Amniotic epithelial cell (primary cell): Measurements from ENCODE around the gene CORIN.
"Not testable (repeated sequence)": the region's sequence is repeated elsewhere in the genome, so short reads cannot be mapped to it uniquely, and the experiment has no call there.

Source experiments
- DNase-seq: peaks from one replicate; pipeline ENCODE4 v3.0.0-alpha.2; 2010; ENCODE audit warnings: low read depth

The CORIN gene

GRCh38 chr4:47771020-47771419 is 66.8 kb downstream of the CORIN start:
- DNase-seq: no peak

DNA sequence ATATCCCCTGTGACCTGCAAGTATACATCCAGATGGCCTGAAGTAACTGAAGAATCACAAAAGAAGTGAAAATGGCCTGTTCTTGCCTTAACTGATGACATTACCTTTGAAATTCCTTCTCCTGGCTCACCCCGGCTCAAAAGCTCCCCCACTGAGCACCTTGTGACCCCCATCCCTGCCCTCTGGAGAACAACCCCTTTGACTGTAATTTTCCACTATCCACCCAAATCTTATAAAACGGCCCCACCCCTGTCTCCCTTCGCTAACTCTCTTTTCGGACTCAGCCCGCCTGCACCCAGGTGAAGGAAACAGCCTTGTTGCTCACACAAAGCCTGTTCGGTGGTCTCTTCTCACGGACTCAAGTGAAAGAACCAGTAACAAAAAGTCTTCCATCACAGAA is 69.9 kb downstream of the CORIN start:
- DNase-seq: not testable (repeated sequence)

DNA sequence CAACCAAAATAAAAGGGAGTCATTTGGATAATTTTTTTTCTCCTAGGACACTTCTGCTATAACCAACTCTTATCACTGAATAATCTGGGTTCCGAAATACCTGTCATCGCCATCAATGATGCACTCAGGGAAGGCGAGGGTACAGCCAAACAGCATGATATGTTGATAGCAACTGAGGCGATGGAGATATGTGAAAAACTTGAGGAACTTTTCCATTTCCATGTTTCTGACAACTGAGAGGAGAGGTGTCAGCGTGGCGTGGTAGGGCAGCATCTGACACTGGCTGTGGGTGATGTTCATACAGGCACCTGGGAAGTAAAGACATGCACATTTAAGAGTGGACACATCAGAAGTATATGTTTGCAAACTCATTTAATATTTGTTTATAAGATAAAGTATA is 74.6 kb downstream of the CORIN start:
- no peak for DNase-seq

- DNase-seq: no peak
Measured at GRCh38 chr4:47762376-47763266, 75.2 kb downstream of the CORIN start.

GRCh38 chr4:47753316-47753715 is 84.6 kb downstream of the CORIN start:
- not testable (repeated sequence) for DNase-seq

GRCh38 chr4:47752214-47752613 is 85.7 kb downstream of the CORIN start:
- no peak for DNase-seq

DNA sequence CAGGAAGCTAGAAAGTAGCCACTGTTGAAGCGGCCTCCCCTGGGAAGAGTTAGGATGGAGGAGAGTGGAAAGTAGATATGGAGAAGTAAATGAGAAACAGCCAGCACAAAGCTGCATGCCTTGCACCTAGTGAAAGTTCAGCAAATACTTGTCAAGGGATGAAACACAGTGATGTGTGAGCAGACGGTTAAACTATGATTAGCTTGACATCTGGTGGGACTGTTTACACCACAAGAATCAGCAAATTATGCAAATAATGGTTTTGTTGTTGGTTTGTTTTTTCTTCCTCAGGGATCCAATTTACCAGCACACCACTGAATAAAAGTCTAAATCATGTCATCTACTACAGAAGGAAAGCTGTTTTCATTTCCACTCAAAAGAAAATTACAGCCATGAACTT is 87.1 kb downstream of the CORIN start:
- DNase-seq: no peak

DNA sequence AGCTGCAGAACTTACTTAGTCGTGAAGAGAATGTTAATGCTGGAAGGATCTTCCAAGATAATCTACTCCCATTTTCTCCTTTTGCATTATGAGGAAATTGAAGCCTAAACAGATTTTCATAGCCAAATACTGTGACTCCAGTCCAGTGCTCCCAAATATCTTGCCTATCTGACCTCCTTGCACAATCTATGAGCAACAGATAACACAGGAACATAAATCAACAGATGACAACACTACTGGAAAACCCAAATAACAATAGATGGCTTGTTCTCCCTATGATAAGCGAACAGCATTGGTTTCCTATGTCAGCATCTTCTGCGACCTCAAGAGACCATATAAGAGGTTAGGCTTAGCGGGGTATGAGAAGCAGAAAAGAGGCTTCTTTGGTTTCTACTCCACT is 88.0 kb downstream of the CORIN start:
- DNase-seq: peak; percentile 57

DNA sequence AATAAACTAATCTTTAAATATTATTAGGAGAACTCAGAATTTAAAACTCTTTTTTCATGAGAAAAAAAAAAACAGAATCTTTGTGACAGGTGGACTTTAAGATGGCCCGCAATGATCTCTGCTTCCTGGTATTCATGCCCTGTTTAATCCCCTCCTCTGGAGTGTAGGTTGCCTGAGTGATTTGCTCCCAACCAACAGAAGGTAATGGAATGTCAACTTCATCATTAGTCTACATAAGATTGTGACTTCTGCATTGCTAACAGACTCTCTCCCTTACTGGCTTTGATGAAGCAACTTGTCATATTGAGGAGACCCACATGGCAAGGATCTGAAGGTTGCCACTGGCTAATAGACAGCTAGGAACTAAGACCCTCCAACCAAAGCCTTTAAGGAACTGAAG is 88.8 kb downstream of the CORIN start:
- no peak for DNase-seq

- DNase-seq: no peak
Measured at GRCh38 chr4:47747846-47748494, 89.9 kb downstream of the CORIN start.

DNA sequence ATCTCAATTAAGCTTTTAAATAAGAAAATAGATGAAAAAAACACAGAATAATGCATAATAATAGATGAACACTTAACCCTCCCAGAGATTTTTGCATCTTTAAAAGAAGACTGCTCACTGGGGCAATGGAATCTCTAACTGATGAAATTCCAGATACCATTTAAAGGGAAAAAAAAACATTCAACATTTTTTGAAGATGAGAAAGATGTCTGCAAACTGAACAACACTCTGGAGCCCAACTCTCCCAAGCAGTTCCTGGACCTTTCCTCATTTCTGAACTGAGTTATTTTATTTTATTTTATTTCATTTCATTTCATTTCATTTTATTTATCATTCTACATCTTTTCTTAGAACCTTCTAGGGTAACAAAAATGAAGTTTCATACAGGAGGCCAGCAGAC is 90.7 kb downstream of the CORIN start:
- DNase-seq: peak; percentile 10

- peak; percentile 4 for DNase-seq
Measured at GRCh38 chr4:47746122-47746521, 91.7 kb downstream of the CORIN start.

DNA sequence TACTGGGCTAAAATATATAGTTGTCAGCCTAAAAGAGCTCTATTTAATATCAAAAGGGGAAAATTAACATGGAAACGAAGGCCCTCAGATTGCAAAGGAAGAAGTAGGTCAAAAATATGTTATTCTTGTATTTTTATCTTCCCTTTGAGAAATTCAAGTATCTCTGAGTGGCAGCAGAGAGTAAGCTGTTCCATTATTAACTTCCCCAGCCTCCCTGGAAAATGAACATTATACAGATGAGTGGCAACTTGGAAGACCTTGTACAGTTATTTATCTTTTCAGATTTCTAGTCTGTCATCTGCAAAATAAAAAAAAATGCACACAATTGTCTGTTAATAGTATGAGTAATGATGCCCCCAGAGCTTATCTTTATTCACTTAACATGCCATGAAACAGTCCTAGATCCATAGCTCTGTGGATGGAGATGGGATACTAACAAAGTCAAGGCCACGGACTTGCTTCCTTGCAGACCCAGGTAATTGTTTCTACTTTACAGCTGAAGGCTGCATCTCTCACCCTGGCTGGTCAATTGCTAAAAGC is 93.0 kb downstream of the CORIN start:
- no peak for DNase-seq

GRCh38 chr4:47744253-47744652 is 93.6 kb downstream of the CORIN start:
- DNase-seq: peak; percentile 19

- peak; percentile 95 for DNase-seq
Measured at GRCh38 chr4:47741200-47741599, 96.7 kb downstream of the CORIN start.

DNA sequence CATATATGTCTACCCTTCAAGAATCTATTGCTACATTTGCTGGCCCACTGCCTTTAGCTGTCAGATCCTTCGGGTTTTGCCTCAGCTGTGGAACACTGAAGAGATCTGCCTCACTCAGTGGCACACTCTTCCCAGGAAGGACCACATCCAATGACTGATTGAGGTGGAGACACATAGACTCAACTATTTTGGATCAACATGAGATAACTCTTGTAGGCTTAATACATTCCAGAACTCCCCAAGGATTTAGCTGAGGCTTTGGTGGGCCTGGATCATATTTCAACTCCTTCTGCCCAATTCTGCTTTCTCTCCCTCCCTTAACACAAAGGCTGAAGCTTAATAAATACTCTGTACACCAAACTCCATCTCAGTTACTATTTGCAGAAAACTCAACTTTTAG is 100.5 kb downstream of the CORIN start:
- no peak for DNase-seq

- no peak for DNase-seq
Measured at GRCh38 chr4:47736555-47736954, 101.3 kb downstream of the CORIN start.

DNA sequence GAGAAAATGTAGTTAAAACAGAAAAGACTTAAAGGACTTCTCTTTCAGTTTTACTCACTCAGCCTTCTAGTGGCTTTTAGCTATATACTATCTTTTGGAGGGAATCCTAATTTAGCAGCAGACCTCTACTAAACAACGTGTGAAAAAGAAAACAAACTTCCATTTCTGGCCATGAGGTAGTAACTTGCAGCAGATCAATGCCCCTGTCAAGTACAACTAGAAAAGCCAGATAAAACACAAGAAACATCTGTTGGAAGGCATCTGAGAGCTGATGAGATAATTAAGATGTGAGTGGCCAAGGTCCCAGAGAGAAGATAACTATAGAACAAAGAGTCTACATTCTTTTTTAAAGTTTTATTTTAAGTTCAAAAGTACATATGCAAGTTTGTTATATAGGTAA is 101.7 kb downstream of the CORIN start:
- no peak for DNase-seq

DNA sequence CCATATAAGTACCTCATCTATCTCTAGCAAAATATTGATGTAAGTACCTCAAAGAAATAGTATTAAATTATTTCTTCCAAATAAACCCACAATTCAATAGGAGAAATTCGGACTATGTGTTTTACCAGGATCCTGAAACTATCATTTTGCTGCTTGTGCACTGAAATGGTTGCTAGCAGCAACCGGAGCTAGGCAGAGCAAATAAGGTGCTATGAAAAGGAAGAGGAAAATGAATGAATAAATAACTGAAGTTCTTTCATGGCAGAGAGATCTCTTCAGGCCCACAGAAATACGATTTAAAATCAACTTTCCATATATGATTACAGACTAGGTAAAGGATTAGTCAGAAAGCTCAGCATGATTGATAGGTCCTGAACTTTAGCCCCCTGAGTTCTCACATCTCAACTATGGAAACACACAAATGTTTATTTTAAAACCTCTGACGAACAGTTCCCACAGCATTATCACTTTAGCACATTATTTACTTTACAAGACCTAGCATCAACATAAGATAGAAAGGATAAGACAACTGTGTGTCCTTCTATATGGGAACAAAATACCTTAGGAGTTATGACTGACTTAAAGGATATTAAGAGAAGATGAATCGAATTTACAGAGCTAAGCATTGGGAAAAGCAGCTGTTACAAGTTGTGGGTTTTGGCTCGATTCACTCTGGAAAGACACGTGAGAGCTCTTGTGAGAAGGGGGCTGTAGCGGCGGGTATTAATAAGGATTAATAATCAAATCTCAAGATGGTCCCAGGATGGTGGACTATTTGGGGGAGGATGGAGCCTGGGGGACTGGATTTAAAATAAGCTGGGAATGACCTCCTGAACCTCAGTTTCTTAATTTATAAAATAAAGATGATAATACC is 104.3 kb downstream of the CORIN start:
- peak; percentile 46 for DNase-seq

DNA sequence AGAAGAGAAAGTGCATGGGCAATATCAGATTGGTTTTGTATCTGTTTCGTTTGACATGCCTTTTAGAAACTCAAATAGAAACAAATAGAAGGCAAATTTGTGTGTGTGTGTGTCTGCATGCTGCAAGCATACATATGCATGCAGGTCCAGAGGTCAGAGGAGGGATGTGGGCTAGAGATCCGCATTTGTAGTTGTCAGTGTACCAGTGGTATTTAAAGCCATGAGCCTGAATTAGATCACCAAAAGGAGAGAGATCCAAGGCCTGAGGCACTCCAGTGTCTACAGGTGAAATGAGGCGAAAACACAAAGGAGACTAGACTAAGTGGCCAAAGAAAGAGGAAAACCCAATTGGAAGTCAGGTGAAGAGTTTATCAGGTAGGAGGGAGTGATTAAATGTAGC is 106.7 kb downstream of the CORIN start:
- no peak for DNase-seq

DNA sequence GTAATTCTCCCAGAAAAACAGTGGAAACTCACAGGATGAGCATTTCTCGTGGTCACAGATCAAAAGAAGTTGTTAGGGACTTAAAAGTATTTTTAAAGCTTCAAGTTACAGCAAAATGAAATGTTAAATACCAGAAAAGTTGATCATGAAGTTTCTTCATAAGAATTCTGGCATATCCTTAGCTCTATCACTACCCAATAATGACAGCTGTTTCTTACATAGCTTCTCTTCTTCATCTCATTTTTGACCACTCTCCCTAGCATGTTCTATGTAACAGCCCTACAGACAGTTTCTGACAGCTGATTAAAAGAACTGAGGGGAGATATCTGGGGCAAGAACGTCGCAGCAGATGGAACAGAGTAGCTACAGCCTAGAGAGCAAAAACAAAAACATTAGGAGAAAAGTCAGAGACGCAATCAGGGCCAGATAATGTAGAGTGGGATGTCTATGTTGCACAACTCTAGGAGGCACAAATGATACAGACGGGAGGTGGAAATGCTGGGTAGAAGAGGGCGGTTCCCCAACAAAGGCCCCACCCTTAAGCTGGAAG is 108.7 kb downstream of the CORIN start:
- peak; percentile 5 for DNase-seq
